Activated CD8-positive, alpha-beta memory T cell treated with anti-CD3 and anti-CD28 coated beads for 48 hours (primary cell): ENCODE results near the gene CNTN4.

Experiments
- DNase-seq, 3 experiments: peaks; one replicate each; pipeline ENCODE4 v3.0.0-alpha.2; 2020; ENCODE audit warnings: low read depth in 2 of 3, low spot score in 2 of 3

CNTN4 gene

DNA sequence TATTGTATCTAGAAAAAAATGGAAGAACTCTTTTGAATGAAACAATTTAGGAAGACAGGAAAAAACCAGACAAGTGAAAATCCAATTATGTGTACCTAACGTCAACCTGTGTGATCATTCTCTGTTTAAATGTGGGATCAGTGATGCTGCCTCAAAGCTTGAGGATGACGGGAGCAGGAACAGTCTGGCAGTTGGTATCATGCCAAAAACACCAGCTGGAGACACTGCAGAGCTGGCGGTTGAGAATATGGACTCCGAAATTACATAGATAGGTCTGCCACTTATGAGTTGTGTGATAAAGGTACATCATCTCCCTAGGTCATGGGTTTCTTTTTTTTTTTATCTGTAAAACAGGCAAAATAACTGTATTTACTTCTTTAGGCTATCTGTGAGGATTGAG is 480.5 kb downstream of the CNTN4 start:
- DNase-seq, result no peak

DNA sequence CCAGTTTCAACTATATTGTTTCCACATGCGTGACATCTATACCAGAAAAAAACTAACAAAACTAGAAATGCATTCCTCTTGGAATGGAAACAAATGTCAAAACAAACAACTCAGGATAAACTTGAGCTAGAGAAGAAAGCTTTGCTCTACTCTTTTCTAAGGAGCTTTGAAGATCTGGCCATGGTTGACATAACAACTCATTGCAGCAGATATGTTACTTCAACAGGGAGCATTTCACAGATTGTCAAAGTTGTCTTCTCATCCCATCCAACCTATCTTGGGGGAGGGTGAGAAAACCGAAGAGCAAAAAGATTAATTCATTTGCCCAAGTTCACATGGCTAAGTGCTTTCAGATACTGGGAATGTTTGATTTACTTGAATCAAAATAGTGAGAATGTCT is 484.4 kb downstream of the CNTN4 start:
- DNase-seq, result no peak

DNA sequence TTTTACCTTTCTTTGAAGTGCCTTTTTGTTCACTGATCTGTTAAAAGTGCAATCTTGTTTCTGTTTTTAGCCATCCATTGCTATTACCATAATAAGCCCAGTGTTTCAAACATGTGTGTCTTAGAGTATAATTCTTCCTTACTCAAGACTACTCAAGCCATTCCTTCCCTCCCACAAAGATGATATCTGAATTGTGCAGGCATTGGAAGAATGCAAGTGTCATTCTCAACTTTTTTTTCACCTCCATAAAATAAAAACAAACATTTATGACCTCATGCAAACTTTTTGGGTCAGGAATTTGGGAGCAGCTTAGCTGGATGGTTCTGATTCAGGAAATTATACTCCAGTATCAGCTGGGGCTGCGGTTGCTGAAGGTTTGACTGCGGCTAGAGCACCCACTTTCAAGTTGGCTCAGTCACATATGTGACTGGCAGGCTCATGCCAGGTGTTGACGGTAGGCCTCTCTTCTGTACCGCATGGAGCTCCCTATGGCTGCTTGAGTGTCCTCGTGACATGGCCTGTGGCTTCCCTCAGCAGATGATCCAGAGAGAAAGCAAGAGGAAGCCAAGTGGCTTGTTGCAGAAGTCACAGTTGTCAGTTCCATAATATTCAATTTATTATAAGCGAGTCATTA is 490.8 kb downstream of the CNTN4 start:
- DNase-seq, result no peak

- DNase-seq, result no peak
Measured at GRCh38 chr3:2595486-2595885, 496.8 kb downstream of the CNTN4 start.

GRCh38 chr3:2597615-2598014 is 498.9 kb downstream of the CNTN4 start:
- no peak for DNase-seq

GRCh38 chr3:2599471-2599870 is 500.8 kb downstream of the CNTN4 start:
- no peak for DNase-seq

DNA sequence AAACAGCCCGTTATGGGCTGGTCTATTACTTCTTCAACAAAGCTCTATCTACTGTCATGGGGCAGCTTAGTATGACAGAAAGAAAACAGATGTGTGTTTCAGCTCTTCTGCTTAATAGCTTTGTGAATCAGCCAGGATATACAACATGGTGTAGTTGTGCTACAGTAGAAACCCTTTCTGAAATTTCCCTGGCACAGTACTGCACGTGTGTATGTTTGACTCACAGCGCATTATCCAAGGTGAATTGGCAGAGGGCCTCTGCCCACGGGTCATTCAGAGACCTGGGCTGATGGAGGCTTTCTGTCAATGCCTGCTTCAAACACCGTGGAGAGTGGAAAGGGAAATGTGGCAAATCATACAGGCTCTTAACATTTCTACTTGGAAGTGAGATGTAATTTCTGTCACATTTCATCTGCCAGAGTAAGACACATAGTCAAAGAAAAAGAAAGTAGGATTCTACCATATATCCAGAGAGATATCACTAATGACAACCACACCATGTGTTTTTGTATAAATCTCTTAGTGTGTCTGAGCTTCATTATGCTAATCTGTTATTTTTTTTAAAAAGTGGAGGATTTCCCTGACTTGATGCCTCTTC is 505.1 kb downstream of the CNTN4 start:
- no peak for DNase-seq

DNA sequence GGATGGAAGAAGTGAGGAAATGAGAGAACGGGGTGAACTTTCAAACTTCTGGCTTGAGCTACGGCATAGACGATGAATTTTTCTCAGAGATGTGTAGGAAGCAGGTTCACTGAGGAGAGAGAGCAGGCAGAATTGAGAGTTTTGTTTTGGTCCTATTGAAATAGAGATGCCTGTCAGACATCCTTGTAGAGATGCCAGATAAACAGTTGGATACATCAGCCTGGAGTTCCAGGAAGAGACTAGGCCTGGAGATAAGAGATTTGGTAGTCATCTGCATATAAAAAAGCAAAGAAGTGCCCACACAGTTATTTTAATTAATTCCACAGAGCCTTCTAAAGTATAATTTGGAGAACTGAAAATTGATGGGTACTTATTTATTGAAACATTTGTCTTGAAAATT is 515.9 kb downstream of the CNTN4 start:
- DNase-seq, result no peak

DNA sequence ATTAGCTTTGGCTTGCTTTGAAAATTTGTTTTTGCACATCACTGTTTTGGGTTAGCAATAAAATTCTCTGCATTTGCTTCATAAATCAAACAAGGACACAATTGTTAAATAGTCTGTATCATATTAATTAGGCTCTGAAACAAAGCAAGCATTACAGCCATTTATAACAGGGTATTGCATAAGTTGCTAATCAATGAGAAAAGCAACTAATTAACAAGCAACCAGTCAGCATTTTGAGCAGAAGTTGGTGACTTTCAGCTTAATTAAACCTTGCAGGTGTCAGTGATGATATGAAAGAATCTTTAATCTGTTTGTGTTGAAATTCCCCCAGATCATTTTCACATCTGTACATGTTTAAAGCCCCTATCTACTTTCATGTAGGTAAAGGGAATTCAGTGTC is 516.4 kb downstream of the CNTN4 start:
- no peak for DNase-seq

DNA sequence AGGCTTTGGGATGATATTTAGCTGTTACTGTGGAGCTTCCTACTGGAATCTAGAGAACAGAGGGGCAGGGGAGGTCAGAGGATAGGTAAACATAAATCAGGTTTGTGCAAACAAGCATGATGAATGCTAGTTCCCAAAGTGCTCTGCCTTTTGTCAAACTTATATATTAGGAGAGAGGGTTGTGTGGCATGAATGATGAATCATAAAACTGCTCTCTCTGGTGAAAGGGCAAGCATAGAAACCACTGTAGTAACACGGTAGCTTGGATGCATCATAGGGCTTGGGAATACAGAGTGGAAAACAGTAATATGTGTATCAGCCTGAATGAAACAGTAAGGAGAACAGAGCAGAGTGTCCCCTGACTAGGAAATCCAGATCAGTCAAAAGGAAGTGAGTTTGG is 524.8 kb downstream of the CNTN4 start:
- DNase-seq, result no peak

DNA sequence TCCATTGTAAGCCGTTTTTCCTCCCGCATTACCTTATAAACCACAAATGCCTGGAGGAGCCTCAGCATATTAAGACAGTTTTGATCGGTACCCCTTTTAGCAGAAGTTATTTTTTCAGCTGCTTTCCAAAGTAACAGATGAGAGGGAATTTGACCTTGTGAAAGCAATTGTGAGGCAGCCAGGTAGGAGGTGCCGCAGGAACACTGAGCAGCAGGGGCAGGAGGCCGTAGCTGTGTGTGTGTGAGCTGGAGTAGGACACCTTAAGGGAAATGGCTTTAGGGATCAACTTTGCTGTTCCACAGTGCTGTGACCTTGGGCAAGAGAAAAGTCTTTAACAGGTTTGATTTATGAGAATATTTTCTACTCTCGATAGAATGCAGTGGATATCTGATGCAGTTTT is 529.5 kb downstream of the CNTN4 start:
- DNase-seq, result no peak

- no peak for DNase-seq
Measured at GRCh38 chr3:2635511-2635910, 536.8 kb downstream of the CNTN4 start.

GRCh38 chr3:2643606-2644005 is 544.9 kb downstream of the CNTN4 start:
- DNase-seq, result no peak

DNA sequence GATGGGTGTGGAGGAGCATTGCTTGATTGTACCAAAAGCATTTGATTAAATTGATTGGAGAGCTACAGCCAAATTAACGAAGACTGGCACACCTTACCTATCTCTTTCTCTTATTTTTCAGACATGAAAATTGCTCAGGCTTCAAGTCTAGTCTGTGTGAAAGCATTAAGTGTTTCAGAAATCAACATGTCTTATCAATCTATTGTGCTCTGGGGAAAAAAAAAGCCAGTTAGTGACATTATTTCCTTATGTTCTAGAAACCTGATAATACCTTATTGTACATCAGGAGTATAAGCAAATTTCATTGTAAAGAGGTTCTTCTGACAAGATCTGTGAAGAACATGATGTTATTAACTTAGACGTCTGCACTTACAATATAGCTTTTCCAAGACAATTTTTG is 546.3 kb downstream of the CNTN4 start:
- DNase-seq, result no peak

DNA sequence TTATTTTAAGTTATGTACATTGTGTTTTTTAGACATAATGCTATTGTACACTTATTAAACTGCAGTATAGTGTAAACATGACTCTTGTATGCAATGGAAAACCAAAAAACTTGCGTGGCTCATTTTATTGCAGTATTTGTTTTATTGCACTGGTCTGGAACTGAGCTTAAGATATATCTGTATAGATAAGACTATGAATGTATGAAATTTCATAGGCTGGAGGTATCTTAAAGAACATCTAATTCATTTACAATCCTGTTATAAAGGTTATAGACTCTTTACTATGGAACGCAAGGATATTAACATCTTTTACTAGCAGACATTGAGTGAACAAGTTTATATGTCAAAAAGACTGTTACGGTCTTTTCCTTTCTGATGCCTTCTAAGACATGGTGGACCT is 552.1 kb downstream of the CNTN4 start:
- DNase-seq, result no peak

DNA sequence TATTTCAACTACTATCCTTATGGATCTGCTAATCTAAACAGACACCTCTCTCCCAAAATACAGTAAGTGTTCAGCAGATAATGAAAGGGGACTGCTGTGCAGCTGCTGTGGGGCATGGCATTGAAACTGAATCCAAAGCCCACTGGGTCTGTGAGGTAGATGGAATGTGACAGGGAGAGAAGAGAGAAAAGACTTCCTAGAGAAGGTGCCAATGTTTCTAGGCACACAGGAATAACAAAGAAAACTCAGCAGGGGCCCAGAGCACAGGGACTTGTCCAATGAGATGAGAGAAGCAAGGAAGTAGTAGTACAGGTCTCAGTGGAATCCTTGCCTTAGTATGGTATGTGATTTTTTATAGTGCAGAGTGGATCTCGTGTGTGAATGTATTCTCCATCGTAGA is 553.7 kb downstream of the CNTN4 start:
- no peak for DNase-seq

- DNase-seq, result no peak
Measured at GRCh38 chr3:2653706-2654105, 555.0 kb downstream of the CNTN4 start.

GRCh38 chr3:2655229-2655701 is 556.6 kb downstream of the CNTN4 start:
- DNase-seq, result no peak

- DNase-seq, result no peak
Measured at GRCh38 chr3:2656806-2657777, 558.4 kb downstream of the CNTN4 start.

DNA sequence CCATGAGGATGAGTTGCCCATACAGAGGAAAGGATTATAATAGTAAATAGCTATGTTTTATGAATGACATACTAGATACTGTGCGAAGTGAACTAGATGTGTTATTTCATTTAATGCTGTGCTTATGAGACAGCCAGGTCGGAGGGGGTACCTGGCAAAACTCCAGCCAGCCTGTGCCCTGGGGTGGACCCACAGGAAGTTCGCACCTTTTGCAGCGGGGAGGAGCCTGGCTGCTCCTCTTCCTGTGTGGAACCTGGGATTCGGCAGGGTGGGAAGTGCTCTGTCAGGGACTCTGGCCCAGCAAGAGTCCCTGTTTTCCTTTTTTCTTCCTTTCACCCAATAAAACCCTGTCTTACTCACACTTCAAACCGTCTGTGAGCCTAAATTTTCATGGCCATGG is 559.3 kb downstream of the CNTN4 start:
- no peak for DNase-seq

DNA sequence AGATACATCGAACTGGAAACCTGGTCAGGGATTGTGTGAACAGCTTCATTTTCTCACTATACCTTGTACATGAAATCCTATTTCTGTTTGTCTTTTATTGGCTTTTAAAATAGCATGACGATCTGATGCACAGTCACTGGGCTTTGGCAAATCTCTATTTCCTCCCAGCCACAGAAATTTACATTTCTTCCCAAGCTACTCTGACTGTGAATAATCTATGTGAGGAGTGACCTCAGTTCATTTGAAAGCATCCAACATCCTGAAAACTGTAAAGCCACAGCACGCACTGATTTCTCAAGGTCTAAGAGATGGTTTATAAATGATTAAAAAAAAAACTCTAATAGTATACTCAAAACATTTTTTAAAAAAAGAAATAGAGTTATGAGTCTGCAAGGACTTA is 561.2 kb downstream of the CNTN4 start:
- DNase-seq, result no peak

- no peak for DNase-seq
Measured at GRCh38 chr3:2661078-2661477, 562.4 kb downstream of the CNTN4 start.
